ENCODE data around the gene NNT.

NNT gene

DNA sequence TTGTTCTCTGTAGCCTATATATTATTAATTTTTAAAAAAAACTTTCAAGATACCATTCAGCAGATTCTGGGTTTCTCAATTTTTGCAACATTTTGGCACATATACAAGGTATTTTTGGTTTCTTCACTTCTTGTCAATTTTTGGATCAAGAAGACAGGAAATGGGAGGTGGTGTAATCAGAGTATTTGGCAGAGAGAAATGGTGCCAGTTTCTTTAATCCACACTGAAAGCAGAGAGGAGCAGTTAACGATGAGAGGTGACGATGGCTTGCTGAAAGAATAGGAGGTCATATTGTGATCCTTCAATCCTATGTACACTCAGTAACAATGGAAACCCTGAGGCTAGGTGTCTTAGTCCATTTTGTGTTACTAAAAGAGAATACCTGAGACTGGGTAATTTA is 16.4 kb downstream of the NNT start:
- TF ChIP-seq OSR1 (CRISPR knock-in tag; IDR thresholded peaks at IDR 0.05) = no peak
- no peak for TF ChIP-seq ZNF8 (CRISPR knock-in tag; IDR thresholded peaks at IDR 0.05)
- TF ChIP-seq TOX (CRISPR knock-in tag; IDR thresholded peaks at IDR 0.05; ENCODE audit: borderline replicate concordance) = no peak
- TF ChIP-seq SNAI2 (CRISPR knock-in tag; IDR thresholded peaks at IDR 0.05) = no peak
- TF ChIP-seq TCF4 (CRISPR knock-in tag; IDR thresholded peaks at IDR 0.05; ENCODE audit: borderline replicate concordance) = no peak
- no peak for TF ChIP-seq ISL1 (CRISPR knock-in tag; IDR thresholded peaks at IDR 0.05)
- TF ChIP-seq ZNF70 (CRISPR knock-in tag; IDR thresholded peaks at IDR 0.05) = no peak
- no peak for TF ChIP-seq ZC3H10 (CRISPR knock-in tag; IDR thresholded peaks at IDR 0.05)
- TF ChIP-seq ZNF565 (CRISPR knock-in tag; conservative IDR thresholded peaks at IDR 0.05; ENCODE audit: low read depth) = no peak
- no peak for TF ChIP-seq ARNTL (CRISPR knock-in tag; IDR thresholded peaks at IDR 0.05; ENCODE audit: borderline replicate concordance, low read depth)
- no peak for TF ChIP-seq PPARA (CRISPR knock-in tag; IDR thresholded peaks at IDR 0.05; ENCODE audit: borderline replicate concordance)
- TF ChIP-seq, protein P1, sequence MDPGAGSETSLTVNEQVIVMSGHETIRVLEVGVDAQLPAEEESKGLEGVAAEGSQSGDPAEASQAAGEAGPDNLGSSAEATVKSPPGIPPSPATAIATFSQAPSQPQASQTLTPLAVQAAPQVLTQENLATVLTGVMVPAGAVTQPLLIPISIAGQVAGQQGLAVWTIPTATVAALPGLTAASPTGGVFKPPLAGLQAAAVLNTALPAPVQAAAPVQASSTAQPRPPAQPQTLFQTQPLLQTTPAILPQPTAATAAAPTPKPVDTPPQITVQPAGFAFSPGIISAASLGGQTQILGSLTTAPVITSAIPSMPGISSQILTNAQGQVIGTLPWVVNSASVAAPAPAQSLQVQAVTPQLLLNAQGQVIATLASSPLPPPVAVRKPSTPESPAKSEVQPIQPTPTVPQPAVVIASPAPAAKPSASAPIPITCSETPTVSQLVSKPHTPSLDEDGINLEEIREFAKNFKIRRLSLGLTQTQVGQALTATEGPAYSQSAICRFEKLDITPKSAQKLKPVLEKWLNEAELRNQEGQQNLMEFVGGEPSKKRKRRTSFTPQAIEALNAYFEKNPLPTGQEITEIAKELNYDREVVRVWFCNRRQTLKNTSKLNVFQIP (CRISPR knock-in tag; IDR thresholded peaks at IDR 0.05; ENCODE audit: borderline replicate concordance, low read depth) = no peak
- TF ChIP-seq, protein P2, sequence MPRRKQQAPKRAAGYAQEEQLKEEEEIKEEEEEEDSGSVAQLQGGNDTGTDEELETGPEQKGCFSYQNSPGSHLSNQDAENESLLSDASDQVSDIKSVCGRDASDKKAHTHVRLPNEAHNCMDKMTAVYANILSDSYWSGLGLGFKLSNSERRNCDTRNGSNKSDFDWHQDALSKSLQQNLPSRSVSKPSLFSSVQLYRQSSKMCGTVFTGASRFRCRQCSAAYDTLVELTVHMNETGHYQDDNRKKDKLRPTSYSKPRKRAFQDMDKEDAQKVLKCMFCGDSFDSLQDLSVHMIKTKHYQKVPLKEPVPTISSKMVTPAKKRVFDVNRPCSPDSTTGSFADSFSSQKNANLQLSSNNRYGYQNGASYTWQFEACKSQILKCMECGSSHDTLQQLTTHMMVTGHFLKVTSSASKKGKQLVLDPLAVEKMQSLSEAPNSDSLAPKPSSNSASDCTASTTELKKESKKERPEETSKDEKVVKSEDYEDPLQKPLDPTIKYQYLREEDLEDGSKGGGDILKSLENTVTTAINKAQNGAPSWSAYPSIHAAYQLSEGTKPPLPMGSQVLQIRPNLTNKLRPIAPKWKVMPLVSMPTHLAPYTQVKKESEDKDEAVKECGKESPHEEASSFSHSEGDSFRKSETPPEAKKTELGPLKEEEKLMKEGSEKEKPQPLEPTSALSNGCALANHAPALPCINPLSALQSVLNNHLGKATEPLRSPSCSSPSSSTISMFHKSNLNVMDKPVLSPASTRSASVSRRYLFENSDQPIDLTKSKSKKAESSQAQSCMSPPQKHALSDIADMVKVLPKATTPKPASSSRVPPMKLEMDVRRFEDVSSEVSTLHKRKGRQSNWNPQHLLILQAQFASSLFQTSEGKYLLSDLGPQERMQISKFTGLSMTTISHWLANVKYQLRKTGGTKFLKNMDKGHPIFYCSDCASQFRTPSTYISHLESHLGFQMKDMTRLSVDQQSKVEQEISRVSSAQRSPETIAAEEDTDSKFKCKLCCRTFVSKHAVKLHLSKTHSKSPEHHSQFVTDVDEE (CRISPR knock-in tag; IDR thresholded peaks at IDR 0.05) = no peak
- no peak for TF ChIP-seq ZFP3 (CRISPR knock-in tag; IDR thresholded peaks at IDR 0.05)
- no peak for TF ChIP-seq ZFP30 (CRISPR knock-in tag; IDR thresholded peaks at IDR 0.05)
- no peak for TF ChIP-seq RARB (CRISPR knock-in tag; IDR thresholded peaks at IDR 0.05)
- TF ChIP-seq, protein P3, sequence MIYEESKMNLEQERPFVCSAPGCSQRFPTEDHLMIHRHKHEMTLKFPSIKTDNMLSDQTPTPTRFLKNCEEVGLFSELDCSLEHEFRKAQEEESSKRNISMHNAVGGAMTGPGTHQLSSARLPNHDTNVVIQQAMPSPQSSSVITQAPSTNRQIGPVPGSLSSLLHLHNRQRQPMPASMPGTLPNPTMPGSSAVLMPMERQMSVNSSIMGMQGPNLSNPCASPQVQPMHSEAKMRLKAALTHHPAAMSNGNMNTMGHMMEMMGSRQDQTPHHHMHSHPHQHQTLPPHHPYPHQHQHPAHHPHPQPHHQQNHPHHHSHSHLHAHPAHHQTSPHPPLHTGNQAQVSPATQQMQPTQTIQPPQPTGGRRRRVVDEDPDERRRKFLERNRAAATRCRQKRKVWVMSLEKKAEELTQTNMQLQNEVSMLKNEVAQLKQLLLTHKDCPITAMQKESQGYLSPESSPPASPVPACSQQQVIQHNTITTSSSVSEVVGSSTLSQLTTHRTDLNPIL (CRISPR knock-in tag; IDR thresholded peaks at IDR 0.05; ENCODE audit: low read depth) = no peak
- no peak for TF ChIP-seq GLIS3 (CRISPR knock-in tag; IDR thresholded peaks at IDR 0.05)
- TF ChIP-seq, protein P4, sequence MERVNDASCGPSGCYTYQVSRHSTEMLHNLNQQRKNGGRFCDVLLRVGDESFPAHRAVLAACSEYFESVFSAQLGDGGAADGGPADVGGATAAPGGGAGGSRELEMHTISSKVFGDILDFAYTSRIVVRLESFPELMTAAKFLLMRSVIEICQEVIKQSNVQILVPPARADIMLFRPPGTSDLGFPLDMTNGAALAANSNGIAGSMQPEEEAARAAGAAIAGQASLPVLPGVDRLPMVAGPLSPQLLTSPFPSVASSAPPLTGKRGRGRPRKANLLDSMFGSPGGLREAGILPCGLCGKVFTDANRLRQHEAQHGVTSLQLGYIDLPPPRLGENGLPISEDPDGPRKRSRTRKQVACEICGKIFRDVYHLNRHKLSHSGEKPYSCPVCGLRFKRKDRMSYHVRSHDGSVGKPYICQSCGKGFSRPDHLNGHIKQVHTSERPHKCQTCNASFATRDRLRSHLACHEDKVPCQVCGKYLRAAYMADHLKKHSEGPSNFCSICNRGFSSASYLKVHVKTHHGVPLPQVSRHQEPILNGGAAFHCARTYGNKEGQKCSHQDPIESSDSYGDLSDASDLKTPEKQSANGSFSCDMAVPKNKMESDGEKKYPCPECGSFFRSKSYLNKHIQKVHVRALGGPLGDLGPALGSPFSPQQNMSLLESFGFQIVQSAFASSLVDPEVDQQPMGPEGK (CRISPR knock-in tag; IDR thresholded peaks at IDR 0.05; ENCODE audit: borderline replicate concordance) = no peak
- TF ChIP-seq ESRRG (CRISPR knock-in tag; IDR thresholded peaks at IDR 0.05) = no peak
- no peak for ATAC-seq

DNA sequence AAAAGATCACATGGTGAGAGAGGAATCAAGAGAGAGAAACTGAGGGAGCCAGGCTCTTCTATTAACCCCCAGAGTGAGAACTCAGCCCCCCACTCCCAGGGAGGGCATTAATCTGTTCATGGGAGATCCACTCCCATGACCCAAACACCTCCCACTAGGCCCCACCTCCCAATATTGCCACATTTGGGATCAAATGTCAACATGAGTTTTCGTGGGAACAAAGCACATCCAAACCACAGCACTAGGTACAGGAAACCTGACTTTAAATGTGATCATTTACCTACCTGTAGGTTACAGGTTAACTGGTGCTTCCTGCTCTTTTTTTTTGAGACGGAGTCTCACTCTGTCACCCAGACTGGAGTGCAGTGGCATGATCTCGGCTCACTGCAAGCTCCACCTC is 16.9 kb downstream of the NNT start:
- ATAC-seq = no peak
- TF ChIP-seq, protein P4 (CRISPR knock-in tag; IDR thresholded peaks at IDR 0.05; ENCODE audit: borderline replicate concordance) = no peak
- TF ChIP-seq BACH2 (CRISPR knock-in tag; IDR thresholded peaks at IDR 0.05; ENCODE audit: borderline replicate concordance) (no peak), ESRRG (CRISPR knock-in tag; IDR thresholded peaks at IDR 0.05) (no peak), GLIS3 (CRISPR knock-in tag; IDR thresholded peaks at IDR 0.05) (no peak), ARNTL (CRISPR knock-in tag; IDR thresholded peaks at IDR 0.05; ENCODE audit: borderline replicate concordance, low read depth) (no peak), ZFP30 (CRISPR knock-in tag; IDR thresholded peaks at IDR 0.05) (no peak), ZNF70 (CRISPR knock-in tag; IDR thresholded peaks at IDR 0.05) (no peak), RARB (CRISPR knock-in tag; IDR thresholded peaks at IDR 0.05) (no peak)
